CD8-positive, alpha-beta memory T cell (primary cell): Measurements from ENCODE around the gene ABHD10. TPM values are rescaled to one million over a fixed set of nuclear protein-coding genes. Genes with fewer than 3 reads are reported as not detected.
A peak's percentile ranks its signal among the peaks of the same experiment; 100 is the strongest.
"Not testable (repeated sequence)": the region's sequence is repeated elsewhere in the genome, so short reads cannot be mapped to it uniquely, and the experiment has no call there.

Experiments used
- CTCF ChIA-PET: fragments of 350-600 bp; sonication (Branson Sonifier 250); formaldehyde crosslinking; loops from one replicate; lab custom pipeline; 2021; ENCODE audit warnings: antibody characterized with exemption; lab: Charles Lee
- POLR2A ChIA-PET: fragments of 350-600 bp; sonication (Branson Sonifier 250); formaldehyde crosslinking; loops from one replicate; lab custom pipeline; 2021; ENCODE audit warnings: antibody characterized with exemption; lab: Charles Lee
- DNase-seq, 5 donors: peaks; one replicate each; pipeline versions ENCODE4 v3.0.0 to v3.0.0-alpha.2; 2020 to 2022; ENCODE audit warnings: mixed read lengths in 1 of 5
- H3K27ac ChIP-seq: one replicate; pipeline ENCODE4 v1.7.0; 2013; ENCODE audit warnings: low read depth, mild to moderate bottlenecking, low read length, moderate library complexity
- H3K27me3 ChIP-seq: 2 replicates; pipeline ENCODE4 v1.7.0; 2013; ENCODE audit warnings: low read length, mild to moderate bottlenecking; ENCODE audit not compliant: insufficient read depth, poor library complexity, severe bottlenecking
- H3K36me3 ChIP-seq: 2 replicates; pipeline ENCODE4 v1.7.0; 2013; ENCODE audit warnings: mild to moderate bottlenecking, low read length, moderate library complexity; ENCODE audit not compliant: insufficient read depth
- H3K4me1 ChIP-seq: 2 replicates; pipeline ENCODE4 v1.7.0; 2013; ENCODE audit warnings: mild to moderate bottlenecking, low read length, moderate library complexity; ENCODE audit not compliant: insufficient read depth
- H3K4me3 ChIP-seq: 2 replicates; pipeline ENCODE4 v1.7.0; 2013; ENCODE audit warnings: mild to moderate bottlenecking, low read length
- H3K9me3 ChIP-seq: 2 replicates; pipeline ENCODE4 v1.7.0; 2013; ENCODE audit warnings: mild to moderate bottlenecking, low read length
- H3K27ac Mint-ChIP-seq, 8 donors: one replicate each; pipeline ENCODE4 v1.8.0; 2020 to 2021; ENCODE audit warnings: mixed read lengths in 8 of 8, mild to moderate bottlenecking in 6 of 8, inconsistent platforms in 3 of 8, moderate library complexity in 3 of 8
- H3K27me3 Mint-ChIP-seq, 2 donors: one replicate each; pipeline ENCODE4 v1.8.0; 2020 to 2021; ENCODE audit warnings: mixed read lengths in 2 of 2, mild to moderate bottlenecking in 1 of 2, moderate library complexity in 1 of 2
- H3K36me3 Mint-ChIP-seq, 3 donors: one replicate each; pipeline ENCODE4 v1.8.0; 2020 to 2021; ENCODE audit warnings: mixed read lengths in 3 of 3, inconsistent platforms in 1 of 3, mild to moderate bottlenecking in 1 of 3
- H3K4me1 Mint-ChIP-seq, 3 donors: one replicate each; pipeline ENCODE4 v1.8.0; 2020 to 2021; ENCODE audit warnings: mixed read lengths in 3 of 3, inconsistent platforms in 1 of 3, mild to moderate bottlenecking in 1 of 3
- H3K4me3 Mint-ChIP-seq, 7 donors: one replicate each; pipeline ENCODE4 v1.8.0; 2020 to 2021; ENCODE audit warnings: mixed read lengths in 7 of 7, mild to moderate bottlenecking in 6 of 7, moderate library complexity in 4 of 7, inconsistent platforms in 2 of 7
- H3K9me3 Mint-ChIP-seq, 5 donors: one replicate each; pipeline ENCODE4 v1.8.0; 2020 to 2022; ENCODE audit warnings: mixed read lengths in 5 of 5, mild to moderate bottlenecking in 3 of 5, moderate library complexity in 2 of 5, inconsistent platforms in 1 of 5
- polyA plus RNA-seq: library from polyadenylated mRNA; unstranded; fragments of 300-500 nt; fragmentation: Illumina TruSeq; gene quantifications from one replicate; pipeline ENCODE4 v1.2.3, GENCODE V29; 2021
- total RNA-seq, 2 experiments: library from RNA; stranded (reverse); gene quantifications; one replicate each; pipeline ENCODE4 v1.2.3, GENCODE V29; 2021

The ABHD10 gene
- total and polyA plus RNA-seq, 3 experiments from 2014 or later: 30.6 to 44.1 (median 43.1) TPM

DNA sequence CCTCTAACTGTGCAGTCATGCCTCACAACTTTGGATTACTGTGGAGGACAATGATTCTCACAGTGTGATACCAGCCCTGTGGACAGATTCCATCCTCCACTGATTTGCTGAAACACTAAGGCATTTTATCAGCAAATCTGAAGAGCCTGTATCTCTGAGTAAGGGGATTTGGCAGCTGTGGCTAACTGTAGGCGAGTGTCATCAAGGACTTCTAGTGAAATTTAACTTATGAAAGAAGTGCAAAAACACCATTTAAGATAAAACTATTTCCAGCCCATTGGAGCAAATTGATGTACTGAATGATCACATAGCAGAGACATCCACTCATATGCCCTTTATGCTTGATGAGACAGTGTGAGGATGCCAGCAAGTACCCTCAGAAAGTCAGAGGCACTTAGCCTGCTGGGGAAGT, 41.9 kb downstream of the ABHD10 start:
- Mint-ChIP-seq H3K27me3 (peaks cover 0 to 1% of the 10 kb centered on the region in 2 donors), H3K4me3 (no peak overlapping the region), H3K27ac (no peak overlapping the region), H3K4me1 (no peaks in the 10 kb centered on the region), H3K9me3 (no peaks in the 10 kb centered on the region), H3K36me3 (no peaks in the 10 kb centered on the region)
- Histone ChIP-seq H3K9me3 (no peaks in the 10 kb centered on the region), H3K36me3 (no peaks in the 10 kb centered on the region), H3K27me3 (no peaks in the 10 kb centered on the region), H3K27ac (no peak overlapping the region), H3K4me1 (no peaks in the 10 kb centered on the region), H3K4me3 (no peak overlapping the region)
- POLR2A ChIA-PET: no interaction called here
- CTCF ChIA-PET: no interaction called here
- no peak for DNase-seq

DNA sequence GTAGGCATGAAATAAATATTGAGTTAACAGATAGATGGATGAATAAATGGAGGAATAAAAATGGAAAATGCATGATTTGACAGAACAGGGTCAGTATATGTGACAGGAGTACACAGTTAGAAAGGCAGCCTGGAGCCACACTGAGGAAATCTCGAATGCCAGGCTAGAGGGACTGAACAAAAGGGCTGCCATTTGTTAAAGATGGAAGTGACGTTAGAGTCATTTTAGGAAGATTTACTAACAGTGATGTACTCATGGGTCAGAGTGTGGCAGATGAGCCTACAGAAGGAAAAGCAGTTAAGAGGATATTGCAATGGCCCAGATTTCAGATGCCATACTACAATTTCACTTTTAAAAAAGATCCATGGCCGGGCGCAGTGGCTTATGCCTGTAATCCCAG, 48.3 kb downstream of the ABHD10 start:
- no peak overlapping the region for H3K4me3 Mint-ChIP-seq
- no peaks in the 10 kb centered on the region for H3K4me1 Mint-ChIP-seq
- no peak for DNase-seq
- no peaks in the 10 kb centered on the region for H3K4me1 ChIP-seq
- no peaks in the 10 kb centered on the region for H3K9me3 Mint-ChIP-seq
- H3K27me3 Mint-ChIP-seq: no peaks in the 10 kb centered on the region
- peak overlapping the region in 1 of 8 donors; percentile 14 for H3K27ac Mint-ChIP-seq
- H3K36me3 ChIP-seq: no peaks in the 10 kb centered on the region
- ChIA-PET POLR2A (no interaction called here), CTCF (interaction anchor here (1.4 kb wide), 1 partner anchor 14 kb away, joined by 5 read pairs; no protein-coding TSS in a partner anchor)
- no peaks in the 10 kb centered on the region for H3K36me3 Mint-ChIP-seq
- H3K27ac ChIP-seq: no peak overlapping the region
- no peak overlapping the region for H3K4me3 ChIP-seq
- no peaks in the 10 kb centered on the region for H3K27me3 ChIP-seq
- H3K9me3 ChIP-seq: no peaks in the 10 kb centered on the region

DNA sequence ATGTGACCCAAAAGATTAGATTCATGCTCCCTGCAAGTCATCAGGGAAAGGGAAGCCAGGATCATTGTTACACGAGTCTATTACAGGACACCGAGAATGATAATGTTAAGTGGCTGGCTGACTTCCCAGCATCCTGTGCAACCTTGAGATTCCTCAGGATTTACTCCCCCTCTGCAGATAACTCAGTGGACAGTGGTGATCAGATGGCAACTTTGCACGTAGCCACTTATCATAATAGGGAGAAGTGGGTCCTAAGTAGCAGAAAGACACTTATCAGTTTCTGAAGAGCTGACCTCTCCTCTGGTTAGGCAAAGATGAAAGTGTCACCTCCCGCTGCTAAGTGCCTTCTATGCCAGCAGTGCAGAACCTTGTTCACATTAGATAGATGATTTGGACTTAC, 49.0 kb downstream of the ABHD10 start:
- POLR2A ChIA-PET: no interaction called here
- H3K4me3 ChIP-seq: no peak overlapping the region
- no peaks in the 10 kb centered on the region for H3K36me3 ChIP-seq
- no peak overlapping the region for H3K27ac ChIP-seq
- H3K27ac Mint-ChIP-seq: peak overlapping the region in 1 of 8 donors; percentile 70
- H3K4me1 ChIP-seq: no peaks in the 10 kb centered on the region
- no peaks in the 10 kb centered on the region for H3K27me3 Mint-ChIP-seq
- no peak for DNase-seq
- no peaks in the 10 kb centered on the region for H3K9me3 ChIP-seq
- H3K4me1 Mint-ChIP-seq: no peaks in the 10 kb centered on the region
- H3K4me3 Mint-ChIP-seq: no peak overlapping the region
- CTCF ChIA-PET: interaction anchor here (0.9 kb wide), 1 partner anchor 16 kb away, joined by 3 read pairs; no protein-coding TSS in a partner anchor
- H3K36me3 Mint-ChIP-seq: no peaks in the 10 kb centered on the region
- H3K9me3 Mint-ChIP-seq: no peaks in the 10 kb centered on the region
- no peaks in the 10 kb centered on the region for H3K27me3 ChIP-seq

DNA sequence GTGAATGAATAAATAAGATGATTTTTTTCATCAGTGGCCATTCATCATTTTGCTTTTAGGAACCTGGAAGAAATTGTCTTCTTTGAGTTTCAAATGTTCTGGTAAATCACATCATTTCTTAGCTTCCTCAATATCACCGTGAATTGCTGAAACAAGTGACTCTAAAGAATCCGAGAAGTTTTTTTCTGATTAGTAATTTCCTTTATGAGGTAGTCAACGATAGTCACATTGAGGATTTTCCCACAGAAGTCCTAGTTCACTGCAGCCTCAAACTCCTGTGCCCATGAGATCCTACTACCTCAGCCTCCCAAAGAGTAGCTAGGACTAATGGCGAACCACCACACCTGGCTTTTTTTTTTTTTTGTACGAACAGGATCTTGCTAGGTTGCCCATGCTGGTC, 52.1 kb downstream of the ABHD10 start:
- ChIA-PET CTCF (interaction anchor here (1.1 kb wide), 1 partner anchor 12 kb away, joined by 3 read pairs; no protein-coding TSS in a partner anchor), POLR2A (no interaction called here)

DNA sequence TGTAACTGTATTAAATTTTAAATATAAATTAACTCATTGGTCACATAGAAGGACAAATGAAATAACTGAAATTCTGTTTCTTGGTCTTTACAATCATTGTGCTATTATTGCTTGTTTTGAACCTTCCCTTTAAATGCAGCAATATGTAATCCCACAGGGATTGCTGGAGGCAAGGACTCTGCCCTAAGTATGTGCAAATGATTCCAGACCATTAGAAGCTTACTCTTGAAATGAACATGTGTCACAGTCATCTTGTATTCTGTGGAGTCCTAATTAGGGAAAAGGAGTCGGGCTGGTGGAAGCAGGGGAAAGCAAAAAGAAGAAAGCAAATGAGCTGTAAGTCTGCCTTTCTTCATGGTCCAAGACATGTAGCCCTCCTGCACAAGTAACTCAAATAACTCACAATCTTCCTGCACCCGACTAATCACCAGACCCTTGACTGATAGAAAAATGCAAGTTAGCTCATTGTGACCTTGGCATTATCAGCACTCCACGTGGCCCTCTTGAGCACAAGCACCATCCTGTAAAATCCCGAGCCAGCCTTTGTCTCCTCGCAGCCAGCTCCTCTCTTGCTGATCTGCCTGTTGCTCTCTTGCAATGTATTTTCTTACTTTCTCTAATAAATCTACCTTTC, 53.4 kb downstream of the ABHD10 start:
- Mint-ChIP-seq H3K4me3 (no peak overlapping the region), H3K27ac (no peak overlapping the region), H3K4me1 (no peaks in the 10 kb centered on the region), H3K36me3 (no peaks in the 10 kb centered on the region), H3K27me3 (peaks cover 1 to 3% of the 10 kb centered on the region in 2 donors), H3K9me3 (no peaks in the 10 kb centered on the region)
- H3K36me3 ChIP-seq: no peaks in the 10 kb centered on the region
- POLR2A ChIA-PET: no interaction called here
- no peak overlapping the region for H3K27ac ChIP-seq
- H3K27me3 ChIP-seq: no peaks in the 10 kb centered on the region
- no peaks in the 10 kb centered on the region for H3K9me3 ChIP-seq
- no peak overlapping the region for H3K4me3 ChIP-seq
- no peaks in the 10 kb centered on the region for H3K4me1 ChIP-seq
- no peak for DNase-seq
- CTCF ChIA-PET: no interaction called here

More for the DNA sequence above, 52.1 kb downstream of the ABHD10 start:
- H3K27ac Mint-ChIP-seq: no peak overlapping the region
- Histone ChIP-seq H3K27ac (no peak overlapping the region), H3K9me3 (no peaks in the 10 kb centered on the region), H3K27me3 (no peaks in the 10 kb centered on the region), H3K36me3 (no peaks in the 10 kb centered on the region), H3K4me3 (no peak overlapping the region), H3K4me1 (no peaks in the 10 kb centered on the region)
- no peaks in the 10 kb centered on the region for H3K36me3 Mint-ChIP-seq
- no peak for DNase-seq
- no peaks in the 10 kb centered on the region for H3K4me1 Mint-ChIP-seq
- H3K9me3 Mint-ChIP-seq: no peaks in the 10 kb centered on the region
- peaks cover 0 to 3% of the 10 kb centered on the region in 2 donors for H3K27me3 Mint-ChIP-seq
- H3K4me3 Mint-ChIP-seq: no peak overlapping the region

DNA sequence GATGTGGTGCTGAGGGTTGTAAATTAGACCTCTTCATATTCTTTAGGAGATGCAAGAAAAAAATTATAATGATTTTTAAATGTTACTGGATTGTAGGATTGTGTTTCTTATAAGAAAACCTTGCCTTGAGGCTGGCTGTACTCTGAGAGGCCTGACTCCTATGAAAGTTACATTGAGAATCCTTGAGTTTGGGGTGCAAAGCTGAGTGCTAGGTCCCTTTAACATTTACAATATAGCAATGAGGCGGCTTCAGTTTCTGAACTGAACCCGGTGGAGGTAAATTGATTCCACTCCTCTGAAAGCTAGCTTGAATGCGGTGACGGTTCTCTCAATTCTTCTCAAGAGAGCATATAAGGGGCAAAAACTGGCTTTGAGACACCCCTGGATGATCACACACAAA, 55.6 kb downstream of the ABHD10 start, which contains the start of gene TMPRSS7:
TSS of gene TMPRSS7 (plus strand) at position 301 of the 400 bp plus-strand sequence. CDS start 110 bp downstream, outside the sequence.
- H3K27me3 Mint-ChIP-seq: peaks cover 3 to 5% of the 10 kb centered on the region in 2 donors
- Histone ChIP-seq H3K4me1 (no peaks in the 10 kb centered on the region), H3K9me3 (no peaks in the 10 kb centered on the region), H3K27ac (no peak within 1 kb of the TSS), H3K36me3 (no peaks in the 10 kb centered on the region), H3K27me3 (no peaks in the 10 kb centered on the region), H3K4me3 (no peak within 1 kb of the TSS)
- ChIA-PET POLR2A (no interaction called here), CTCF (no interaction called here)
- H3K4me1 Mint-ChIP-seq: no peaks in the 10 kb centered on the region
- peak within 1 kb of the TSS in 1 of 8 donors; percentile 11 for H3K27ac Mint-ChIP-seq
- DNase-seq: no peak
- peaks cover 0 to 3% (median 0%) of the 10 kb centered on the region in 3 donors for H3K36me3 Mint-ChIP-seq
- no peak within 1 kb of the TSS for H3K4me3 Mint-ChIP-seq
- peaks cover 0 to 3% (median 0%) of the 10 kb centered on the region in 5 donors for H3K9me3 Mint-ChIP-seq

DNA sequence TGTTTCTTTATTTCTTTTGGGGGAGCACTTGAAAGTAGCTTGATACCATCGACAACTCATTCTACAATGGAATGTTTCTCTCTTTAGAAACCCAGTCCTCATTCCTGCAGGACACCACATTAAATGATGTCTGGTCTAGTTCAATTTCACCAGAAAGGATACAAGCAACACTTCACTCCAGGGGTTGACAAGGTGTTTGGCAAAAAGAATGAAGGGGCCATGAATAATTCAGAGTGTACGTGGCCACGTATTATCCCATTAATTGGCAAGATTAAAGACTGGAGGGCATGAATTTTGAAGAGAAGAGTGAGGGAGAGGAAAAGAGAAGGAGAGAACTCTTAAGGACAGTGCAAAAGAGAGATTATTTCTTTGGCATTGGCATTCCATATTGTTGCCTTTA, 56.4 kb downstream of the ABHD10 start:
- no peak overlapping the region for H3K4me3 Mint-ChIP-seq
- H3K27ac ChIP-seq: no peak overlapping the region
- H3K36me3 ChIP-seq: no peaks in the 10 kb centered on the region
- no peaks in the 10 kb centered on the region for H3K9me3 ChIP-seq
- peaks cover 5 to 6% of the 10 kb centered on the region in 2 donors for H3K27me3 Mint-ChIP-seq
- peaks cover 0 to 3% (median 0%) of the 10 kb centered on the region in 5 donors for H3K9me3 Mint-ChIP-seq
- no peak overlapping the region for H3K27ac Mint-ChIP-seq
- H3K36me3 Mint-ChIP-seq: peaks cover 0 to 3% (median 0%) of the 10 kb centered on the region in 3 donors
- H3K4me1 ChIP-seq: no peaks in the 10 kb centered on the region
- H3K4me1 Mint-ChIP-seq: no peaks in the 10 kb centered on the region
- ChIA-PET CTCF (no interaction called here), POLR2A (no interaction called here)
- H3K4me3 ChIP-seq: no peak overlapping the region
- no peaks in the 10 kb centered on the region for H3K27me3 ChIP-seq
- no peak for DNase-seq

DNA sequence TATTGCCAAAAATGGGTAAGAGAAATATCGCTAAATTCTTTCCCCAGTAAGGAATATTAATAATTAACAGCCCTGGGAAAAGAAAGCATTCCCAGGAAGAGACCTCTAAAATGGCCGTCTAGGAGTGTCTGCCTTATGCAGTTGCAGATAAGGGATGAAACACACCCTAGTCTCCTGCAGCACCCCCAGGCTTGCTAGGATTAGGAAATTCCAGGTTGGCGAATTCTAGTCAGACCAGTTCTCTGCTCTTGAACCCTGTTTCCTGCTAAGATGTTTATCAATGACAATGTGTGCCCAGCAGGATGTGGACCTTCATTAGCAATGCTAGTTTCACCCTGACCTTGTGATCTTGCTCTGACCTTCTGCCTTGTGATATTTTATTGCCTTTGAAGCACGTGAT, 58.4 kb downstream of the ABHD10 start:
- H3K27ac Mint-ChIP-seq, H3K36me3 Mint-ChIP-seq, H3K4me3 ChIP-seq, DNase-seq, H3K4me3 Mint-ChIP-seq, H3K9me3 Mint-ChIP-seq, H3K27ac ChIP-seq, H3K9me3 ChIP-seq, H3K4me1 Mint-ChIP-seq, H3K4me1 ChIP-seq, H3K36me3 ChIP-seq, H3K27me3 ChIP-seq, CTCF ChIA-PET, H3K27me3 Mint-ChIP-seq, POLR2A ChIA-PET: not testable (repeated sequence)
